ENCODE results near the gene FGF1.

- TF ChIP-seq POLR2A (IDR thresholded peaks at IDR 0.05; ENCODE audit: low read length) (no peak), GATA1 (IDR thresholded peaks at IDR 0.05; ENCODE audit: low read depth, low read length) (no peak)
Measured at GRCh38 chr5:142685418-142686209, at the start of gene FGF1.

Measured in erythroblast (primary cell).